HG02973 (cell line): ENCODE data around the gene TUBA4A.
"Not testable (repeated sequence)": the region's sequence is repeated elsewhere in the genome, so short reads cannot be mapped to it uniquely, and the experiment has no call there.

ENCODE experiments used
- ATAC-seq: cut with Tn5 transposase; IDR thresholded peaks from one replicate; pipeline ENCODE4 v1.9.1; 2021; ENCODE audit warnings: moderate library complexity; ENCODE audit not compliant: unreplicated experiment

TUBA4A gene

DNA sequence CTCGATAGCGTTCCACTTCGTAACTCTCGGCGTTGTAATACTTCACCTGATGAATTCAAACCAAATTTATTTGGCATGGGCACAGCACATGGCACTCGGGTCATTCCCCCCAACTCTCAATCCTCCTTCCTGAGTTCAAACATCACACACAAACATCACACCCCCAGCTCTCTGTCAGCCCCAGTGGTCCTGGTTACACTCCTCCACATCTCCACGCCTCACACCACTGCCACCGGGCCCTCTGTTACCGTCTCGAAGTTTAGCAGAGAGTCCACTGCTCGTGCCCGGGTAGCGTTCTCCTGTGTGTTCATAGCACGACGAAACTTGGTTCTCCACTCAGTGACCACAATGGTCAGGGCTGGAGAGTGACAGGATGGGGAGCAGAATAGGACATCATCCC lies 39.6 kb downstream of the TUBA4A start:
- ATAC-seq: no peak

DNA sequence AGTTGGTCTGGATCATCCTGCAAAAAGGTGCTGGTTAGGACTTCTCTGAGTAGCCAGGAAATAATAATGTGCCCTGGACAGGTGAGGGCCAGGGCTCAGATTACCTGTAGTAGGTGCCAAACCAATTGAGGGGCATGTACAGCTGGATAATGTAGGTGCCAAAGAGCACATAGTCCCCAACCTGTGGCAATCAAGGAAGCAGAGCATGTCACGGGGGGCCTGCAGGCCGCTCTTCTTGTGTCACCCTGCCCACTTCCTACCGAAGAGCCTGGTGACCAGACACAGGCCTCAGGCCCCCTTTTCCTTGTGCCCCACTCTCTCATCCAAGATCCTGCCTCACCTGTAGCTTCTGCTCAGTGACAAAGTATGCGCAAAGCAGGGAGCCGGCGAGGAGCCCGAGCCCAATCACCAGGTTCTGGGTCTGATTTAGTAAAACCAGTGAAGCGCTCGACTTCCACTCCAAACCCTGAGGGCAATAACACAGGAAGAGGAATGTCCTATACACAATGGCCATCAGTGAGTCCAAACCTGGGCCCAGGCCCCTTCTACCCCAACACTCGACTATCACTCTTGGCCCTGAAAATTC lies 40.1 kb downstream of the TUBA4A start:
- ATAC-seq: no peak

DNA sequence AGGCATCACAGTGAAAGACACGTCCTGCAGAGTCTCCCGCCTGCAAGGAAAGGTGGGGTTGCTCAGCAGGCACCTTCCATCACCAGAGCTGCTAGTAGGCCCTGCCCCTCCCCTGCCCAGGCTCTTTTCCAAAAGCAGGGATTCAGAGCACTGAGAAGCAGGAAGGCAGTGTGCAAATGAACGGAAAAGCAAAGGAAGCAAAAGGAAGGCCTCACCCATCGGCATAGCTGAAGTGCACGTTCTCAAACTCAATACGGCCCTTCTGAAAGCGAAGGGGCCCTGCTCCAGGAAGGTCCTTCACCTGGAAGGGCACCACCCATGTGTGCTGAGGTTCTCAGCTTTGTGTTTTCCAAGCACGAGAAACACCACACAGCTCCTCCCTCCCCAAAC lies 40.7 kb downstream of the TUBA4A start:
- no peak for ATAC-seq

DNA sequence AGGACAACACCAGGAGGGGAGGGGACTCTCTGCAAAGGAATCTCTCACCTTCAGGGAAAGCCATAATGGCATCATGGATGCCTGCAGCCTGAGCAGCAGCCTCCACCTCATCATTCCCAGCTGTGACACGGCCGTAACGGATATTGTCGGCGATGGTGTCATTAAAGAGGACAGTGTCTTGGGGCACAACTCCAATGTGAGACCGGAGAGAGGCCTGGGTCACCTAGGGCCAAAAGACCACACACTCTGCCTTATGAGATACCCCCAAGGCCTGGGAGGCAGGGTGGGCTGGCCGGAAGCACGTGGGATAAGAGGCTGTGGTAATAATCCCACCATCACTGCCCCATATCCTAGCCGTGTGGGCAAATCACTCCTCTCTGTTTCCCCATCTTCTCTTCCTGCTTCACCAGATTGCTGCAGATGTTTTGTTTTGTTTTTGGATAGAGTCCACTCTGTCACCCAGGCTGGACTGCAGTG lies 42.8 kb downstream of the TUBA4A start:
- ATAC-seq: no peak

DNA sequence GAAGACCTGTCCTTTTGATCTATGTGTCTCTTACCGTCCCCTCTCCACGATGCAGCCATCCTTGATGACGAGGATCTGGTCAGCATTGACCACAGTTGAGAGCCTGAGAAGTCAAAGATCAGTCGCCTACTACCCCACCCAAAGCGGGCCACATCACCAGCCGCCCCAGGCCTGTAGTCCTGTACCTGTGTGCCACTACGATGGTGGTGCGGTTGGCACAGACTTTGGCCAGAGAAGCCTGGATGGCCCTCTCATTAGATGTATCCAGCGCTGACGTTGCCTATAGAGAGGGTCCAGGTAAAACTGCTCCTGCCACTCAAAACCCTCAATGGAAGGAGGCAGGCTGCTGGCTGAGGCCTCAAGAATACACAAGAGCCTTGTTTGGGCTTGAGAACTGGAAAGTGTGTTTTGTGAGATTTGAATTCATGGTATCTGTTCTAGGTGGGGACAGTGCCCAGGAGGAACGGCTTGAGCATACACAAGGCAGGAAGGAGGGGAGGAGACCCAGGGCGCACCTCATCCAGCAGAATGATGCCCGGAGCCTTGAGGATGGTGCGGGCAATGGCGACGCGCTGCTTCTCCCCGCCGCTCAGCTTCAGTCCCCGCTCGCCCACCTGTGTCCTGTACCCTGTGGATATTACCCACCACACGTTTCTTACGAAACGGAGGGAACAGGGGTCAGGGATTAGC lies 43.4 kb downstream of the TUBA4A start:
- no peak for ATAC-seq

DNA sequence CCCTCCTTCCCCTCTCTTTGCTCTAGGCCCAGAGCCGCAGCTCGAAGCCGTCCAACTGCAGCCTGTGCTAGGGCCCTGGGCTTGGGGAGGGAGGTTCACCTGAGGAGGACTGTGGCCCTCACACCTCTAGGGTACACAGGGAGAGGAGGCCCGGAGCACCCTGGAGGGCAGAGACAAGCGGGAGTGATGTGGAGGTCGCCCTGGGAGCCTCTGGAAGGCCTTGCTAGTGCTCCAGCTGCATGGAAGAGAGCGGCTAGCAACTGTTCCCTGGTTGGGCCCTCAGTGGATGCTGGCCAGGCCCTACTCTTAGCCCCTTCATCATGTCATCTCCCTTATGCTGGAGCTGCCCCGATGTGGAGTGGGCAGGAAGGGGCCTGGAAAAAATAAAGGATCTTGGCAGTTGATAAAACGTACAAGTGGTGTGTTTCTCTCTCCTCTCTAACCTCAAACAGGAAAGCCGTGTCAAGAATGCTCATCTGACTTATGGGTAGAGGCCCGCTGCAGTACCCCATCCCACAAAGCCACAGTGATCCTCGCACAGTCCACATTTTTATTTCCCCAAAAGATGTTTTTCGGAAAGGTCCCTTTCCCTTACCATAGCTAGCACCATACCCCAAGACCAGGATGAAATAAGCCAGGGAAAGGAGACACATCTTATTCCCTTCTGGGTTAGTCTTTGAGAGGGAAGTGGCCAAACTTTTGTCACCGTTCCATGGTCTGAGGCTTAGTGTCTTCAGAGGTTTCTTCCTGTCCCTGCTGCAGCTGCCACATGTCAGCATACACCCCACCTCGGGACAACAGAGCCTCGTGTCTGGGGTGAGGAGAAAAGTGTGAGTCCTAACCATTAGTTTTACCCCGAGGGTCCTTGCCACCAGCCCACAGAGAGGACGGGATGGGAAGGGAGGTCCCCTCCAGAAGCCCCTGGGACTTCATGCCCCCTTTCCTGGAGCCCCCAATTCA lies 44.2 kb downstream of the TUBA4A start:
- no peak for ATAC-seq

DNA sequence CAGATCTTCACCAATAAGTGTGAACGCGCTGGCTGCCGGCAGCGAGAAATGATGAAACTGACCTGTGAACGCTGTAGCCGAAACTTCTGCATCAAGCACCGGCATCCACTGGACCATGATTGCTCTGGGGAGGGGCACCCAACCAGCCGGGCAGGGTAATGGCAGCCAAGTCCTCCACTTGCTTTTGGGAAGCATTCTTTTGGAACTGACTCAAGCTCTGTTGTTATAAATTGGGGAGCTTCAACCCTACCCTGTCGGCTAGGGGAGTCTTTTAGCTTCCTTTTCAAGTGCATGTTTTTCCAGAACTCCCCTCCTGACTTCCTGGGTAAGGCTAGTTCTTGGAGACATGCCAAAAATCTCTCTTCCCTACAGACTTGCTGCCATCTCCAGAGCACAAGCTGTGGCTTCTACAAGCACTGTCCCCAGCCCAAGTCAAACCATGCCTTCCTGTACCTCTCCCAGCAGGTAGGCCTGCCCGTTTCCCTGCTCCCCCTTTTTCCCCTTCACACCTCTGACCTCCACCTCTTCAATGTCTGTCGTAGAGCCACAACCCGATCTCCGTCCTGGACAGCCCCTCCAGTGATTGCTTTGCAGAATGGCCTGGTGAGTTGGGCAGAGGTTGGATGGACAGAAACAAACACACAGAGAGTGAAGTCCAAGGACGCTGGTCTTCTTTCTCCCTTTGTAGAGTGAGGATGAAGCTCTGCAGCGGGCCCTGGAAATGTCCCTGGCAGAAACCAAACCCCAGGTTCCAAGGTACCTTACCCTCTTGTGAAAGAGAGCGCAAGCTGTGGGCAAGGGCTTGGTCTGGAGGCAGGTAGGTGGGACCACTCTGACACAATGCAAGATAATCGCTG lies 45.6 kb downstream of the TUBA4A start:
- ATAC-seq: no peak

DNA sequence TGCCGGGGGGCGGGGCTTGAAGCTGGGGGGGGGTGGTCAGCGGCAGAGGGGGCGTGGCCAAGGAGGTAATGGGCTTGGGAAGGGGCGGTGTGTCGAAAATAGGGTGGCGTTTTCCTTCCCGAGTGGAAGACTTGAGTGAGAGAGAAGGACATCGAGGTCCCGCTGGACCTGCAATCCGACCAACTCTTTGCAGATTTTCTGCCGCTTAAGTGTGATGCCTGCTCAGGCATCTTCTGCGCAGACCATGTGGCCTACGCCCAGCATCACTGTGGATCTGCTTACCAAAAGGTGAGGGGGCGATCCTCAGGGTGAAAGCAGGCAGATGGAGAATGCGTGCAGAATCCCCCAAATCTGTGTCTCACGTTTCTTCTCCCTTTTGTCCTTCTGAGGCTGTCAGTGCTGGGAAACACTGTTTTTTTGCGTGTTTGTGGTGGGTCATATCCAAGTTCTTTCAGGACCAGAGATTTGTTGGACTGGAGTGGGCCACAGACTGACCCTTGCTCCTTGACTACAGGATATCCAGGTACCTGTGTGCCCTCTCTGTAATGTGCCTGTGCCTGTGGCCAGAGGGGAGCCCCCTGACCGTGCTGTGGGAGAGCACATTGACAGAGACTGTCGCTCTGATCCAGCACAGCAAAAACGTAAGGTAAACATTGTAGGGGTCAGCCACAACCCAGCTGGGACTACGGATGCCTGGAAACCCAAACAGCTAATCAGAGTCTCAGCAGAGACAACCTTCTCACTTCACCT lies 46.4 kb downstream of the TUBA4A start:
- ATAC-seq: no peak

DNA sequence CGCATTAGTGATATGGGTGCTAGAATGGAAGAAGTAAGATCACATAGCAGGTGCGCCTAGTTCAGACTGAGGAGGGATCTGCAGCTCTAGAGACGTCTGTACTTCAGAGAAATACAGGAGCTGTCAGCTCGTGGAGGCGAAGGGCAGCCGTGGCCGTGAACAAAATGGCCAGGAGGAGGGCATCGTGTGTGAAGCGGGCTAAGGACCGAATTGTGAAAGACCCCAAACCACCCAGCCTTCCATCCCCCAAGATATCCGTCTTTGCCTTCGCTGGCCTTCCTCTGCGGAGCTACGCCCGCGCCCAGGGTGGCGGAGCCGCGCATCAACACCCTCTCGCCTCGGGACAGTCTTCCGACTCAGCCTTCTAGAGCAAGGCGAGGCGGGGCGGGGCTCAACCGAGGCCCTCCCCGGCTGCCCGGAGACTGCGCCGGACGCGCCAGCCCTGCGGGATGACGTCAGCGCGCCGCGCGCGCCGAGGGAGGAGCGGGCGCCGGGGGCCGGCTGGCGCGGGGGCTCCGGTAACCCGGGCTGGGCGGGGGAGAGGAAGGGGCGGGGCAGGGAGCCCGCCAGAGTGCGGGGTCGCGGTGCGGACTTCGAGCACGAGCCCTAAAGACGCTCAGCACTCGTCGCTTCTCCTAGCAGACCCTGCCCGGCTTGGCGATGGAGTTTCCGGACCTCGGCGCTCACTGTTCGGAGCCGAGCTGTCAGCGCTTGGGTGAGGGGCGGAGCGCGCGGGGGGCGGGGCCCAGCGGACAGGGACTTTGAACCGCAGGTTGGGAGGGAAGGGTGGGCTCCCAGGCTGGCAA lies 47.2 kb downstream of the TUBA4A start, which contains the start of gene ZFAND2B:
Gene ZFAND2B, plus strand, starts transcription at position 455 of the 806 bp plus-strand sequence. Its CDS starts 206 bp downstream, at position 661.
- ATAC-seq: peak; percentile 95

DNA sequence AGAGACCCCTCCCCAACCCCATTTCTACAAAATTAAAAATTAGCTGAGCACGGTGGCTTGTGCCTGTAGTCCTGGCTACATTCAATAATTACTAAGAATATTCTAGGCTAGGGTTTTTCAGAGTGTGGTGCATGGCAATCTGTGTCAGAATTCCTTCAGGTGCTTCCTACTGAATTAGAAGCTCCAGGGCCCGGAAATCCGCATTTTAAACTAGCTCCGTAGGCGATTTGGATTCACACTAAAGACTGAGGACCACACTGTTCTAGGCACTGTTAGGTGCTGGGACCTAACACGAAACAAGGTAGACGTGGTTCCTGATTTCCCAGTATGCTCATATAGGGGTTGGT lies 47.8 kb downstream of the TUBA4A start:
- ATAC-seq: no peak

DNA sequence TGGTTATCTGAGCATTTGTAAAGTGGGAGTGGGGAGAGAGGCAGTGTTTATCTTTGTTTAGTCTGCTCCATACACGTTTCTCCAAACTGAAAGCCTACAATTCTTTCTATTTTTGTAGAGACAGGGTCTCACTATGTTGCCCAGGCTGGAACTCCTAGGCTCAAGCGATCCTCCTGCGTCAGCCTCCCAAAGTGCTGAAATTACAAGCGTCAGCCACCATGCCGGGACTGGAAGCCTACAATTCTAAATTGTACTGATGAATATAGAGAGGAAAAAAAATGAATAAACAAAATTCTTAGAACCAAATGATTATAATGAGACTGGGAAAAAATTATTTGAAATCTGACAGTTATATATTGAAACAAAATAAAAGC lies 48.6 kb downstream of the TUBA4A start:
- no peak for ATAC-seq

DNA sequence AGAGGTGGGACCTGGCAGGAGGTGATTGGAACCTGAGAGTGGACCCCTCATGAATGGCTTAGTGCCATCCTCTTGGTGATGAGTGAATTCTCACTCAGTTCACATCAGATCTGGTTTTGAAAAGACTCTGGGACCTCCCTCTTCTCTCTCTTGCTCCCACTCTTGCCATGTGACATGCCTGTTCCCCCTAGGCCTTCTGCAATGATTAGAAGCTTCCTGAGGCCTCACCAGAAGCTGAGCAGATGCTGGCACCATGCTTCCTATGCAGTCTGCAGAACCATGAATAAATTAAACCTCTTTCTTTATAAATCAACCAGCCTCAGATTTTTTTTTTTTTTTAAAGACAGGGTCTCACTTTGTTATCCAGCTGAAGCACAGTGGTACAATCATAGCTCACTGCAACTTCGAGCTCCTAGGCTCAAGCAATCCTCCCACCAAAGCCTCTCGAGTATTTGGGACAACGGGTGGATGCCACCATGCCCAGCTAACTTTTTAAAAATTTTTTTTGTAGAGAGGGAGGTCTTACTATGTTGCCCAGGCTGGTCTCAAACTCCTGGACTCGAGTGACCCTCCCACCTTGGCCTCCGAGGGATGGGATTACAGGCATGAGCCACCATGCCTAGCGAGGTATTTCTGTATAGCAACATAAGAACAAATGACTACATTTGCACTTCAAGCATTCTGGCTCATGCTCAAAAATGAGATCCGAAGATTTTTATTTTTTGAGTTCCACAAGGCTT lies 49.1 kb downstream of the TUBA4A start:
- ATAC-seq: no peak

DNA sequence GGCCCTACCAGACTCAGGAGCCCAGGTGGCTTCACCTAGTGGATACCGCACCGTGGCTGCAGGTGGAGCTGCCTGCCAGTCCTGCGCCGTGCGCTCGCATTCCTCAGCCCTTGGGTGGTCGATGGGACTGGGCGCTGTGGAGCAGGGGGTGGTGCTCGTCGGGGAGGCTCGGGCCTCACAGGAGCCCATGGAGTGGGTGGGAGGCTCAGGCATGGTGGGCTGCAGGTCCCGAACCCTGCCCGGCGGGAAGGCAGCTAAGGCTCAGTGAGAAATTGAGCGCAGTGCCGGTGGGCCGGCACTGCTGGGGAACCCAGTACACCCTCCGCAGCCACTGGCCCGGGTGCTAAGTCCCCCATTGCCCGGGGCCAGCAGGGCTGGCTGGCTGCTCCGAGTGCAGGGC lies 52.4 kb downstream of the TUBA4A start:
- not testable (repeated sequence) for ATAC-seq

DNA sequence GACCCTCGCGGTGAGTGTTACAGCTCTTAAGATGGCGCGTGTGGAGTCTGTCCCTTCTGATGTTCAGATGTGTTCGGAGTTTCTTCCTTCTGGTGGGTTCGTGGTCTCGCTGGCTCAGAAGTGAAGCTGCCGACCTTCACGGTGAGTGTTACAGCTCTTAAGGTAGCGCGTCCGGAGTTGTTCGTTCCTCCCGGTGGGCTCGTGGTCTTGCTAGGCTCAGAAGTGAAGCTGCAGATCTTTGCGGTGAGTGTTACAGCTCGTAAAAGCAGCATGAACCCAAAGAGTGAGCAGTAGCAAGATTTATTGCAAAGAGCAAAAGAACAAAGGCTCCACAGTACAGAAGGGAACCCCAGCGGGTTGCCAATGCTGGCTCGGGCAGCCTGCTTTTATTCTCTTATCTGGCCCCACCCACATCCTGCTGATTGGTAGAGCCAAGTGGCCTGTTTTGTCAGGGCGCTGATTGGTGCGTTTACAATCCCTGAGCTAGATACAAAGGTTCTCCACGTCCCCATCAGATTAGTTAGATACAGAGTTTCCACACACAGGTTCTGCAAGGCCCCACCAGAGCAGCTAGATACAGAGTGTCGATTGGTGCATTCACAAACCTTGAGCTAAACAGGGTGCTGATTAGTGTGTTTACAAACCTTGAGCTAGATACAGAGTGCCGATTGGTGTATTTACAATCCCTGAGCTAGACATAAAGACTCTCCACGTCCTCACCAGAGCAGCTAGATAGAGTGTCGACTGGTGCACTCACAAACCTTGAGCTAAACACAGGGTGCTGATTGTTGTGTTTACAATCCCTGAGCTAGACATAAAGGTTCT lies 53.0 kb downstream of the TUBA4A start:
- ATAC-seq: not testable (repeated sequence)
